SK-N-SH (cell line): ENCODE results near the gene ITGA6.

Experiments used
- CTCF ChIP-seq: fragments of 200-600 bp; sonication (generic); IDR thresholded peaks from 2 replicates; pipeline ENCODE4 v1.6.1; 2017; ENCODE audit warnings: antibody characterized with exemption, mild to moderate bottlenecking, moderate library complexity
- MAX ChIP-seq: IDR thresholded peaks from 2 replicates; pipeline ENCODE4 v1.4.0; 2012; ENCODE audit warnings: low read depth
- MEF2A ChIP-seq: IDR thresholded peaks from 2 replicates; pipeline ENCODE4 v1.4.0; 2012; ENCODE audit warnings: low read depth, borderline replicate concordance
- RCOR1 ChIP-seq: fragments of 150-350 bp; IDR thresholded peaks from 2 replicates; pipeline ENCODE4 v1.6.1; 2017; ENCODE audit warnings: antibody characterized with exemption, low read length
- USF1 ChIP-seq: IDR thresholded peaks from 2 replicates; pipeline ENCODE4 v1.4.0; 2012; ENCODE audit warnings: low read depth, borderline replicate concordance

- no peak for TF ChIP-seq RCOR1
- TF ChIP-seq CTCF: no peak
- TF ChIP-seq USF1: no peak
- TF ChIP-seq MAX: no peak
- TF ChIP-seq MEF2A: no peak
Measured at GRCh38 chr2:172381275-172382027, 45.9 kb upstream of the ITGA6 start.
